GM12878 (cell line): Measurements from ENCODE around the gene SEPTIN10. TPM values are rescaled to one million over a fixed set of nuclear protein-coding genes. Genes with fewer than 3 reads are reported as not detected.

Experiments used
- ATAC-seq: fragments of 200-7000 bp; cut with Tn5 transposase; 3 replicates; pipeline ENCODE4 v1.9.1; 2020; ENCODE audit warnings: mild to moderate bottlenecking, moderate library complexity
- BruUV-seq: library from RNA; stranded (reverse); fragments of 400-500 nt; replicated peaks from 2 replicates; lab custom pipeline; 2021; lab: Mats Ljungman, UMichigan
- CTCF ChIA-PET: fragments of 300-600 bp; sonication (Branson Sonifier 250); formaldehyde crosslinking; extraction: SDS; loops from one replicate; lab custom pipeline; 2021; ENCODE audit warnings: inconsistent platforms; lab: Yijun Ruan, JAX
- POLR2A ChIA-PET: fragments of 350-600 bp; formaldehyde crosslinking; extraction: SDS; loops from one replicate; lab custom pipeline; 2021; ENCODE audit warnings: inconsistent platforms; lab: Charles Lee
- RAD21 ChIA-PET: fragments of 300-600 bp; sonication (Branson Sonifier 250); formaldehyde crosslinking; loops from one replicate; lab custom pipeline; 2023; ENCODE audit warnings: antibody characterized with exemption; ENCODE audit not compliant: unreplicated experiment; lab: Charles Lee
- SMC1A ChIA-PET: fragments of 300-600 bp; sonication (Branson Sonifier 250); formaldehyde crosslinking; loops from one replicate; lab custom pipeline; 2023; ENCODE audit not compliant: unreplicated experiment, uncharacterized antibody; lab: Charles Lee
- DNase-seq: peaks from one replicate; pipeline ENCODE4 v3.0.0-alpha.2; 2011; ENCODE audit warnings: low read depth, low spot score
- FAIRE-seq: peaks from 3 replicates; lab custom pipeline; 2011; peaks lifted over from hg19 to GRCh38; lab: Jason Lieb, UNC
- H2AFZ ChIP-seq: 2 replicates; pipeline ENCODE4 v1.6.0; 2011; ENCODE audit warnings: low read depth, low read length, control low read depth; ENCODE audit not compliant: control insufficient read depth
- H3K27ac ChIP-seq: 2 replicates; pipeline ENCODE4 v1.5.1; 2011; ENCODE audit warnings: control low read depth; ENCODE audit not compliant: control insufficient read depth, insufficient read depth
- H3K27me3 ChIP-seq, 2 experiments: replicated peaks in 1 of 2; 2 replicates each; pipeline versions ENCODE4 v1.6.0 to v1.6.1; 2011; ENCODE audit warnings: low read length in 1 of 2; ENCODE audit not compliant: control insufficient read depth in 2 of 2, insufficient read depth in 2 of 2
- H3K36me3 ChIP-seq, 2 experiments: 2 replicates each; pipeline ENCODE4 v1.5.1; 2011; ENCODE audit warnings: low read length in 1 of 2; ENCODE audit not compliant: control insufficient read depth in 2 of 2, insufficient read depth in 2 of 2
- H3K4me1 ChIP-seq: 2 replicates; pipeline ENCODE4 v1.6.1; 2011; ENCODE audit warnings: mild to moderate bottlenecking, low read length, moderate library complexity, mixed read lengths; ENCODE audit not compliant: control insufficient read depth, insufficient read depth
- H3K4me2 ChIP-seq: 2 replicates; pipeline ENCODE4 v1.6.0; 2011; ENCODE audit warnings: control low read depth; ENCODE audit not compliant: control insufficient read depth, insufficient read depth
- H3K4me3 ChIP-seq: fragments of 200-600 bp; sonication (generic); 2 replicates; pipeline ENCODE4 v1.5.1; 2016
- H3K79me2 ChIP-seq: 2 replicates; pipeline ENCODE4 v1.6.0; 2011; ENCODE audit warnings: low read length; ENCODE audit not compliant: control insufficient read depth, insufficient read depth
- H3K9ac ChIP-seq: 2 replicates; pipeline ENCODE4 v1.8.0; 2011; ENCODE audit warnings: low read length, control low read depth, mixed read lengths; ENCODE audit not compliant: control insufficient read depth, insufficient read depth
- H3K9me3 ChIP-seq: replicated peaks from 3 replicates; pipeline ENCODE4 v1.5.1; 2011; ENCODE audit warnings: mild to moderate bottlenecking, low read length; ENCODE audit not compliant: control insufficient read depth, insufficient read depth
- H4K20me1 ChIP-seq: 2 replicates; pipeline ENCODE4 v1.6.0; 2011; ENCODE audit not compliant: control insufficient read depth, insufficient read depth
- CUX1 ChIP-seq: IDR thresholded peaks from 2 replicates; pipeline ENCODE4 v1.6.1; 2012; ENCODE audit warnings: improper control_type of control experiment, low read depth, low read length; ENCODE audit not compliant: insufficient replicate concordance
- EED ChIP-seq: sonication (generic); IDR thresholded peaks from 2 replicates; pipeline ENCODE4 v1.6.1; 2016; ENCODE audit warnings: antibody characterized with exemption, low read depth
- FOXK2 ChIP-seq: fragments of 450-650 bp; IDR thresholded peaks from 2 replicates; pipeline ENCODE4 v1.6.1; 2017; ENCODE audit warnings: mild to moderate bottlenecking, moderate library complexity
- IRF5 ChIP-seq: fragments of 450-650 bp; IDR thresholded peaks from 2 replicates; pipeline ENCODE4 v1.6.1; 2017; ENCODE audit warnings: borderline replicate concordance
- JUNB ChIP-seq: IDR thresholded peaks from 2 replicates; pipeline ENCODE4 v1.6.1; 2016; ENCODE audit warnings: antibody characterized with exemption, mild to moderate bottlenecking
- NBN ChIP-seq: fragments of 450-650 bp; IDR thresholded peaks from 2 replicates; pipeline ENCODE4 v1.6.1; 2016
- NFYB ChIP-seq: IDR thresholded peaks from 2 replicates; pipeline ENCODE4 v1.6.1; 2011; ENCODE audit warnings: low read depth, mild to moderate bottlenecking, low read length, improper control_type of control experiment, moderate library complexity; ENCODE audit not compliant: insufficient read depth
- PAX8 ChIP-seq: fragments of 450-650 bp; IDR thresholded peaks from 2 replicates; pipeline ENCODE4 v1.6.1; 2017; ENCODE audit warnings: mild to moderate bottlenecking, moderate library complexity
- POLR2A ChIP-seq: IDR thresholded peaks from 2 replicates; pipeline ENCODE4 v1.6.1; 2011; ENCODE audit warnings: low read depth, mild to moderate bottlenecking, low read length
- SIN3A ChIP-seq: IDR thresholded peaks from 2 replicates; pipeline ENCODE4 v1.6.1; 2012; ENCODE audit warnings: low read depth, low read length, improper control_type of control experiment
- SMAD1 ChIP-seq: fragments of 450-650 bp; IDR thresholded peaks from 2 replicates; pipeline ENCODE4 v1.6.1; 2018; ENCODE audit warnings: mild to moderate bottlenecking, low read depth; ENCODE audit not compliant: partially characterized antibody
- SMC3 ChIP-seq: IDR thresholded peaks from 2 replicates; pipeline ENCODE4 v1.6.1; 2011; ENCODE audit warnings: low read length, improper control_type of control experiment, borderline replicate concordance
- TCF7 ChIP-seq: IDR thresholded peaks from 2 replicates; pipeline ENCODE4 v1.6.1; 2014; ENCODE audit warnings: antibody characterized with exemption, borderline replicate concordance
- WRNIP1 ChIP-seq: IDR thresholded peaks from 2 replicates; pipeline ENCODE4 v1.6.1; 2011; ENCODE audit warnings: low read depth, low read length, improper control_type of control experiment, borderline replicate concordance
- ZZZ3 ChIP-seq: IDR thresholded peaks from 2 replicates; pipeline ENCODE4 v1.6.1; 2011; ENCODE audit warnings: low read depth; ENCODE audit not compliant: control insufficient read depth, insufficient read length
- WGBS: methylation state at CpG from one replicate; pipeline ENCODE4 v1.1.6; 2016; ENCODE audit warnings: low lambda C conversion rate; ENCODE audit not compliant: insufficient replicate concordance, insufficient coverage; ENCODE audit errors: missing lambda C conversion rate; 5-methylcytosine and 5-hydroxymethylcytosine counted together
- in situ Hi-C: fragments of 300-500 bp; cut with MboI; formaldehyde crosslinking; loops from 9 replicates; pipeline ENCODE4 v1.14.3; 2018; ENCODE audit warnings: mixed read lengths
- intact Hi-C: fragments of 100-400 bp; cut with micrococcal nuclease; formaldehyde crosslinking; loops from one replicate; pipeline ENCODE4 v1.14.2; 2022; ENCODE audit not compliant: unreplicated experiment
- polyA plus RNA-seq, 11 experiments: library from polyadenylated mRNA; depleted of rRNA in 4 of 11; unstranded in 6 of 11; stranded (reverse) in 5 of 11; fragments of >200 nt; fragmentation: Nextera tagmentation in 4 of 11; fragmentation: Illumina TruSeq in 1 of 11; extraction: Ambion mirVana in 4 of 11; extraction: Trizol in 1 of 11; gene quantifications; 1 replicate in 1 of 11; 2 replicates in 10 of 11; pipeline versions ENCODE4 v1.2.1 to v1.2.3, GENCODE V29; 2011 to 2016; ENCODE audit warnings: inconsistent platforms in 2 of 11, missing spikeins in 2 of 11, low read depth in 1 of 11
- total RNA-seq, 4 experiments: library from RNA; depleted of rRNA in 3 of 4; stranded (reverse); fragments of >200 nt in 3 of 4; fragmentation: Illumina TruSeq in 1 of 4; extraction: Trizol in 1 of 4; gene quantifications; 2 replicates each; pipeline versions ENCODE4 v1.2.1 to v1.2.3, GENCODE V29; 2013 to 2021

Gene SEPTIN10
- total and polyA plus RNA-seq, 10 of the 15 experiments (the other 5 are each of a cell fraction or from before 2014, with no cell fraction given) = 20.2 to 132 (median 62.7) TPM

GRCh38 chr2:109562421-109562820 lies 51.3 kb downstream of the SEPTIN10 start:
- POLR2A ChIA-PET = no interaction called here
- RAD21 ChIA-PET = interaction anchor here (0.7 kb wide), 1 partner anchor 17 kb away, joined by 3 read pairs; no protein-coding TSS in a partner anchor
- 30% methylated on average over 2 of the region's 2 CpGs for WGBS
- H4K20me1 ChIP-seq = no peaks in the 10 kb centered on the region
- H3K27ac ChIP-seq = no peak overlapping the region
- H3K27me3 ChIP-seq = no peaks in the 10 kb centered on the region
- H3K4me2 ChIP-seq = no peak overlapping the region
- peaks cover 0 to 4% of the 10 kb centered on the region in 2 experiments; a peak in 1 of 4 replicates for H3K36me3 ChIP-seq
- H3K9ac ChIP-seq = no peak overlapping the region
- CTCF ChIA-PET = no interaction called here
- H2AFZ ChIP-seq = no peak overlapping the region
- no peaks in the 10 kb centered on the region for H3K4me1 ChIP-seq
- FAIRE-seq = no peak
- no peaks in the 10 kb centered on the region for H3K79me2 ChIP-seq
- TF ChIP-seq TCF7 (peak; percentile 62; the same call in 1 of the 2 replicates), PAX8 (no peak), POLR2A (no peak), SMC3 (no peak), SMAD1 (no peak), FOXK2 (no peak), NFYB (no peak), JUNB (peak; percentile 60), ZZZ3 (no peak), IRF5 (no peak), CUX1 (no peak), SIN3A (no peak), NBN (no peak), WRNIP1 (no peak), EED (peak; percentile 48; the same call in 1 of the 2 replicates)
- TF ChIP-seq, all 136 proteins: peak for 3
- ATAC-seq (no peak), DNase-seq (no peak)
- in situ Hi-C loops (no loop called here), intact Hi-C loops (no loop called here)
- H3K9me3 ChIP-seq = no peaks in the 10 kb centered on the region
- BruUV-seq = no TSS peak
- SMC1A ChIA-PET = no interaction called here
- no peak overlapping the region for H3K4me3 ChIP-seq
